Raji (cell line): ENCODE results near the gene BDH1.

Source experiments
- POLR2A ChIP-seq: IDR thresholded peaks from 2 replicates; pipeline ENCODE4 v1.6.1; 2011; ENCODE audit warnings: low read depth, low read length, control low read depth; ENCODE audit not compliant: insufficient read depth

Gene BDH1

GRCh38 chr3:197500812-197501211 is 55.0 kb downstream of the BDH1 start:
- no peak for TF ChIP-seq POLR2A

GRCh38 chr3:197499427-197499826 is 56.3 kb downstream of the BDH1 start:
- no peak for TF ChIP-seq POLR2A

DNA sequence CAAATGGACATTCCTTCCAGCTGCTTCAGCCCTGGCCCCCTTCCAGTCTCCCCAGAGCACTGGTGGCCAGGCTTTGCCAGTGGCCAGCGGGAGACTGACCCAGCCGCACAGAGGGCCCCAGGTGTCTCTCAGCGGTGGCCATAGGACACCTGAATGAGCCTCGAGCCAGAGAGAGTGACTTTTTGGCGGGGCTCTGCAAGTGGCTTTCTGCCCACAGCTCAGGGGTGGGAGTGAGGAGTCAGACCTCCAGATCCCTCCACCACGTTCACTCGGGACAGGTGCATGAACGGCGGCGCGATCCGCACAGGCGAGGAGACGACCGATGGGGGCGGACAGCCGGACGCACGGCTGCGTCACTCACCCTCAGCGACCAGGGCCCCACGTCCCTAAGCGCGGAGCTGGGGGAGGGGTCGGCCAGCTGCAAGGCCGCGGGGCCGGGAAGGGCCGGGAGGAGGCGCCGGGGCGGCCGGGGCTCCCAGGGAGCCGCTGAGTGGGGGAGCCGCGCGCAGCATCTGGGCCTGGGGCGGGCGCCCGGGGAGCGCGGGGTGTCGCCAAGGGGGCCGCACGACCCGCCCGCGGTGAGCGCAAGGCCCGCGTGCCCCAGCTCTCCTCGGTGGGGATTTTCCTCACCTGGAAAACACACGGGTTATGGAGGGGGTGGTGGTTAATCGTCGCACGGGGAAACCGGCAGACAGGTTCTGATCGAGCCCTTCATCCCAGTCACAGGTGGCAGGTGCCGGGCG is 57.1 kb downstream of the BDH1 start:
- TF ChIP-seq POLR2A = no peak

- TF ChIP-seq POLR2A = no peak
Measured at GRCh38 chr3:197496746-197497125, 59.0 kb downstream of the BDH1 start.

- TF ChIP-seq POLR2A = no peak
Measured at GRCh38 chr3:197495999-197496745, 59.6 kb downstream of the BDH1 start.

DNA sequence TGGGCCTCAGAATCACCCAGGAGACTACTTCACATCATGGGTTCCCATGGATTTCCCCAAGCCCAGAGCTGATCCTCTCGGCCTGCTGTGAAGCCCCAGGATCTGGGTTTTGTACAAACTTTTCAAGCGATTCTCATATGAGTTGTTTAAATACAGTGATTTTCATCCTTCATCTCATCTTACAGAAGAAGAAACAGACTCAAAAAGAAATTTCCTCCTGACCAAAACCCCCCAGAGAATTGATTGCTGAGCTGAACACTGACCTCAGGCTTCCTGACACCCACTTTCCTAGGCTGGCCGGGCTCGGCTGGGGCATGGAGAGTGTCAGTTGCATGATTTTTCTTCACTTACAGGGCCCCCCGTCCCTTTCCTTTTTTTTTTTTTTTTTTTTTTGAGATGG is 60.3 kb downstream of the BDH1 start:
- TF ChIP-seq POLR2A = no peak

DNA sequence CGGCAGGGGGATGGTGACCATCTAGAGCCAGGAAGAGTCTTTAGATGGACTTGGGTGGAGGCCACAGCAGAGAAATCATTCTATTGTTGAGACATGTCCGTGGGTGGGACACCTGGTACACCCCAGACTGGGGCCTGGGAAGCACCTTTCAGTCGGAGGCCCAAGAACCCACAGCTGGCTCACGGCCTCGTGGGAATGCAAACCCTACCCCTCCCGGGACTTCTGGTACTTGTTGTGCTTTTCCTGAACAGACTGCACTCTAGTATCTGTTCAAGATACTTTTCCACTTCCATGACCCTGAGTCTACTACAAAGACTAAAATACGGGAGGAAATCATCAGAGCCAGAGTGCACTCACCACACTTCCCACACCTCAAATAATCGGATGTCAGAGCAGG is 60.7 kb downstream of the BDH1 start:
- no peak for TF ChIP-seq POLR2A

GRCh38 chr3:197494366-197495058 is 61.3 kb downstream of the BDH1 start:
- TF ChIP-seq POLR2A = no peak

DNA sequence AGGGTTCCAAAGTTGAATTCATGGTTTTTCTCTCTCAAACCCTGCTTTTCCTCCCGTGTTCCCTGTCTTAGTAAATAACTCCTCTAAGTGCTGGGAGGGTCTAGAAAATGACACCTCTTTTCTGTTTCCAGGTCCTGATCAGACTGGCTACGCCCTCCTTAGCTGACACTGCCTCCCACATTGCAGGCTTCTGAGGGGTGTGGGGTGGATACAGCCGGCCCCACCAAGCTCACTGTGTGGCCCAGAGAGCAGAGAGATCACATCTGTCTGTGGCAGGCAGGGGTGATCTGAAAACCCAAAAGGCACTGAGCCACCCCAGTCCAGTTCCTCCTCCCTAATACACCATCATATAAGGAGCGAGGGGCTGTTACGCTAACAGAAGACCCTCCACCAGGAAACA is 62.7 kb downstream of the BDH1 start:
- no peak for TF ChIP-seq POLR2A

GRCh38 chr3:197491923-197492664 is 63.7 kb downstream of the BDH1 start:
- TF ChIP-seq POLR2A = no peak

GRCh38 chr3:197491478-197491877 is 64.3 kb downstream of the BDH1 start:
- no peak for TF ChIP-seq POLR2A

DNA sequence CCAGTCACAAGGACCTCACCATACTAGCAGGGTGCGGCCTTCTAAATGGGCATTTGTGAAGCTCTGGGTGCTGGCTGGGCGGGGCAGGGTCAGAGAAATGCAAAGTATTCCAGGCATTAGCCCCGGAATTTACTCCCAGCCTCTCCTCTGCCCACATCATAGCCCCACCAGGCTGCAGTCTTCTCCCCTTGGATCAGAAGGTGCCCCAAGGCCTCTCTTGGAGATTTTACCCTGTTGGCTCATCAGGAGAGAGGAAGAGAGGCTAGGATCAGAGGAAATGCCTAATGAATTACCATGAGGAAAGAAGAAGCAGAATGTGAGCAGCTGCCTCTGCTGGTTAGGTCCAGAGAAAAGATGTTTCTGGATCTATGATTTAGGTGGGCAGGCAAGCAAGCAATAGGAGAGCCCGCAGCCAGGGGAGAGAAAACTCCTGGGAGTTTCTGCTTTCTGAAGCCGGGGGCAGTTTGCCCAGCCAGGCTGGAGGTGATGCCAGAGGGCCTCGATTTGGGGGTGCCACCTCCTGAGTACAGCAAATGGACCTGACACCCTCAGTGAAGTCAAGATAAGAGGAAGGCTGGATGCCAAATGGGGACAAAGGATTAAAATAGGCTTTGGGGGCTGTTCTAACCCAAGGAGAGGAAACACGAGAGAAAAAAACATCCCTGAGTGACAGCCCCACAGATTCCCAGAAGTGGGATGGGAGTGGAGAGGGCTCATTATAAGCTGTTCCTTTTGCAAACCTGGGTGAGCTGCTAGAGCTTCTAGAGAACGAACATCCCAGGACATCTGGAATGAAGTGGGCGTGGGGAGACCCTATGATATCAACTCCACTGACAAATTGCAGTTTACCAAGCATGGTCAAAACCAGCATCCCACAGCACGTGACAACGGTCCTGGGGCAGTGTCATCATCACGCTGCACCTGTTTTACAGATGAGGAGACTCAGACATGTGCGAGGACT is 65.4 kb downstream of the BDH1 start:
- TF ChIP-seq POLR2A = no peak

DNA sequence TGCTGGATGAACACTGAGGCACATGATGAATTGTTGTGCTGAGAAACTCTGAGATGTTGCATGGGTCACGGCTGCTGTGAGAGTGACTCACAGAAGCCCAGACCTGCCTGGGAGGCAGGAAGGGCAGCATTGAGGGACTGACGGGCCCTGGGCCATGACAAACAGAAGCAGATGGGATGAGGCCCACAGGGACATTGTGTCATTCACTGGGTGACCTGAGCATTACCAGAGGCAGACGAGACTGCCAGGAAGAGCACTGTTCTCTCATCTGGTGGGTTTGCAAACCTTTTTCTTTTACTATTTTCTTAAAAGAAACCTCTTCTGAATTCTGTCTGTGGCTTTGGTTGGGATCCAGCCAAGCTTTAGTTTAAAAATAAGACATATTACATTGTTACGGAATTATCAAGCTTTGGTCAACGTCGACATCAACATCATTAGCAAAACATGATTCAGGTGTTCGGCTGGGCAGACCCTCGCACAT is 67.8 kb downstream of the BDH1 start:
- no peak for TF ChIP-seq POLR2A

DNA sequence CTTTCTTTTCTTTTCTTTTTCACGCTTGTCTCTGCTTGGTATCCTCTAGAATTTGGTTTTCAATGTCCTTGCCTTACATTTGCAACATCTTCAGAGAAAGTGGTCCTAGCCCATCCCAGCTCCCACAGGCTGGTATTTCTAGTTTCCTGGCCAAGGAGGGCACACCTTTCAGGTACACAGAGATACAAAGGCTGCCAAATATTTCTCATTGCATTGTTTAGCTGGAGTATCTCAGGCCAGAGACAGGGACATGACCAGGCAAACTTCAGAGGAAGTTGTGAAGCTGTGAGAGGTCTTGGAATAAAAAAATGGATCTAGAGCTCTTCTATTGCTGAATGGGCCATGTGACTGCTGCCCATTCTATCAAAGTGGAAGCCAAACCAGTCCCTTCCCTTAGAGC is 68.9 kb downstream of the BDH1 start:
- TF ChIP-seq POLR2A = no peak
